BE2C (cell line): ENCODE measurements around the gene PPP6R2.
"Not testable (repeated sequence)": the region's sequence is repeated elsewhere in the genome, so short reads cannot be mapped to it uniquely, and the experiment has no call there.

Source experiments
- DNase-seq: peaks from one replicate; pipeline ENCODE4 v3.0.0-alpha.2; 2020
- H3K27me3 ChIP-seq: fragments of 250-450 bp; sonication (Bioruptor Pico); 2 replicates; pipeline ENCODE4 v1.5.1; 2020; ENCODE audit warnings: mild to moderate bottlenecking
- H3K36me3 ChIP-seq: fragments of 250-450 bp; sonication (Bioruptor Pico); 2 replicates; pipeline ENCODE4 v1.5.1; 2020; ENCODE audit warnings: mild to moderate bottlenecking
- H3K4me1 ChIP-seq: fragments of 250-450 bp; sonication (Bioruptor Pico); 2 replicates; pipeline ENCODE4 v1.5.1; 2020
- H3K4me3 ChIP-seq: 2 replicates; pipeline ENCODE4 v1.5.1; 2011; ENCODE audit warnings: low read depth, low read length
- H3K9me3 ChIP-seq: fragments of 250-450 bp; sonication (Bioruptor Pico); 2 replicates; pipeline ENCODE4 v1.5.1; 2020
- CTCF ChIP-seq: IDR thresholded peaks from 2 replicates; pipeline ENCODE4 v1.5.1; 2012; ENCODE audit warnings: mild to moderate bottlenecking, low read depth, low read length

PPP6R2 gene

DNA sequence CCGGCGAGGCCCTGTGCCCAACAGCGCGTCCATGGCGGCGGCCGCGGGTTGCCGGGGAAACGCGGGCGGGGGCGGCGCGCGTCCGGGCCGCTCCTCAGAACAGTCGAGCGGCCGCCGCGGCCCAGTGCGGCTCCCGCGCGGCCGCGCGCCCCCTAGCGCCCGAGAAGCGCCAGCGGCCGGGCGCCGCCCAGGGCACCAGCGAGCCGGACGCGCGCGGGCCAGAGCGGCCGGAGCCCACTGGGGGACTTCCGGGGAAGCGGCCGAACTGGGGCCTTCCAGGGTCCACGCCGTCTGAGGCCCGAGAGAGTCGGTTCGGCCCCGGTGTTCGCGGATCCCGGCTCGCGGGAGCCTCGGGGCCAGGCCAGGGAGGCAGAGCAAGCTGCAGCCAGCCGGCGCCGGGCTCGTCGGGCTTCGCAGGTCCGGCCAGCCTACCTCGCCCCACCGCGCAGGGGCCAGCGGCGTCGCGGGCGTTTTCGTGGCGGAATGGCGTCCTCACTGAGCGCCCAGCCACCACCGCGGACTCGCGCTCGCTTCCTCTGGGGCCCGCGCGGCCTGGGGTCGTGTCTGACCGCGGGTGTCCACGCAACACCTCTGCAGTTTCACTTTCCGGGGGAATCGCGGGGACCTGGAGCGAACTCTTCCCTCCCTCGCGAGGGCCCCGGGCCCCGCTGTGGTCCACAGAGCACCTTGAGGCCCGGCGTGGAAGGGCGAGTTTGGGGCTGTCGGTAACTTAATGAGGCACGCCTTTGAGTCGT, 16.0 kb upstream of the PPP6R2 start, which contains the start of gene DENND6B:
Gene DENND6B (minus strand): TSS at position 57 of the 755 bp plus-strand sequence. CDS start 24 bp downstream, at position 33.
- no peaks in the 10 kb centered on the region for H3K27me3 ChIP-seq
- H3K4me3 ChIP-seq = peak within 1 kb of the TSS; percentile 65
- no peak for TF ChIP-seq CTCF
- no peaks in the 10 kb centered on the region; the same call in 1 of the 2 replicates for H3K4me1 ChIP-seq
- H3K9me3 ChIP-seq = no peaks in the 10 kb centered on the region
- DNase-seq = peak; percentile 86
- no peaks in the 10 kb centered on the region for H3K36me3 ChIP-seq

DNA sequence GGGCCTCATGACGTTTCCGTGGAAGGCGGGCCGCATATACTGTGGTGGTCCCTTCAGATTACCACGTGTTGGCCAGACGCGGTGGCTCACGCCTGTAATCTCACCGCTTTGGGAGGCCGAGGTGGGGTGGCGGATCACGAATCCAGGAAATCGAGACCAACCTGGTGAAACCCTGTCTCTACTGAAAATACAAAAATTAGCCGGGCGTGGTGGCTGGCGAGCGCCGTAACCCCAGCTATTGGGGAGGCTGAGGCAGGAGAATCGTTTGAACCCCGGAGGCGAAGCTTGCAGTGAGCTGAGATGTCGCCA, 15.5 kb upstream of the PPP6R2 start:
- DNase-seq = no peak
- Histone ChIP-seq H3K4me1 (no peaks in the 10 kb centered on the region; the same call in 1 of the 2 replicates), H3K9me3 (no peaks in the 10 kb centered on the region), H3K4me3 (peak overlapping the region; percentile 57), H3K36me3 (no peaks in the 10 kb centered on the region), H3K27me3 (no peaks in the 10 kb centered on the region)
- TF ChIP-seq CTCF = no peak

GRCh38 chr22:50329236-50329635, 13.9 kb upstream of the PPP6R2 start:
- Histone ChIP-seq H3K9me3 (no peaks in the 10 kb centered on the region), H3K4me1 (no peaks in the 10 kb centered on the region; the same call in 1 of the 2 replicates), H3K27me3 (no peaks in the 10 kb centered on the region), H3K4me3 (no peak overlapping the region), H3K36me3 (no peaks in the 10 kb centered on the region)
- TF ChIP-seq CTCF = no peak
- DNase-seq = no peak

GRCh38 chr22:50334433-50334832, 8.7 kb upstream of the PPP6R2 start:
- not testable (repeated sequence) for H3K4me1 ChIP-seq, H3K4me3 ChIP-seq, H3K9me3 ChIP-seq, H3K27me3 ChIP-seq, DNase-seq, H3K36me3 ChIP-seq

- no peak for DNase-seq
- Histone ChIP-seq H3K27me3 (no peaks in the 10 kb centered on the region), H3K36me3 (no peaks in the 10 kb centered on the region), H3K9me3 (no peaks in the 10 kb centered on the region; the same call in 1 of the 2 replicates), H3K4me1 (no peaks in the 10 kb centered on the region), H3K4me3 (no peak overlapping the region)
- TF ChIP-seq CTCF = no peak
These were observed 5.7 kb upstream of the PPP6R2 start for GRCh38 chr22:50337262-50338041.

DNA sequence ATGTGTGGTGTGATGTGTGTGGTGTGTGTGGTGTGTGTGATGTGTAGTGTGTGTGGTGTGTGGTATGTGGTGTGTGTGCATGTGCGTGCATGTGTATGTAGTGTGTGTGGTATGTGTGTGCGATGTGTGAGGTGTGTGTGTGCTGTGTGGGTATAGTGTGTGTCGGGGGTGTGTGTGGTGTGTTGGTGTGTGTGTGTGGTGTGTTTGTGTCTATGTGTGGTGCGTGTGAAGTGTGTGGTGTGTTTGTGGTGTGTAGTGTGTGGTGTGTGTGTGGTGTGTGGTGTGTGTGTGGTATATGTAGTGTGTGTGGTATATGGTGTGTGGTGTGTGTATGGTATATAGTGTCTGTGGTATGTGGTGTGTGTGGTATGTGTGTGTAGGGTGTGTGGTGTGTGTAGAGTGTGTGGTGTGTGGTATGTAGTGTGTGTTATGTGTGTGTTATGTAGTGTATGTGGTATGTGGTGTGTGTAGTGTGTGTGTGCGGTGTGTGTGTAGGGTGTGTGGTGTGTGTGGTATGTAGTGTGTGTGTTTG, 5.0 kb upstream of the PPP6R2 start:
- no peaks in the 10 kb centered on the region; the same call in 1 of the 2 replicates for H3K9me3 ChIP-seq
- H3K36me3 ChIP-seq = no peaks in the 10 kb centered on the region
- H3K27me3 ChIP-seq = no peaks in the 10 kb centered on the region
- TF ChIP-seq CTCF = no peak
- H3K4me1 ChIP-seq = no peaks in the 10 kb centered on the region
- no peak for DNase-seq
- no peak overlapping the region for H3K4me3 ChIP-seq
